Parathyroid adenoma (tissue), 2 donors: Measurements from ENCODE around the gene DOCK8.

Experiments
- H2AFZ ChIP-seq: fragments of 300-600 bp; sonication (generic); one replicate; pipeline ENCODE4 v1.7.0; 2017; ENCODE audit warnings: antibody characterized with exemption, mild to moderate bottlenecking
- H3K27ac ChIP-seq: fragments of 300-600 bp; sonication (generic); one replicate; pipeline ENCODE4 v1.7.0; 2017
- H3K27me3 ChIP-seq: fragments of 300-600 bp; sonication (generic); one replicate; pipeline ENCODE4 v1.7.0; 2017; ENCODE audit warnings: low read length; ENCODE audit not compliant: control insufficient read depth, insufficient read depth
- H3K36me3 ChIP-seq: fragments of 300-600 bp; sonication (generic); one replicate; pipeline ENCODE4 v1.7.0; 2017; ENCODE audit warnings: low read length; ENCODE audit not compliant: control insufficient read depth, insufficient read depth
- H3K4me1 ChIP-seq: fragments of 300-600 bp; sonication (generic); one replicate; pipeline ENCODE4 v1.7.0; 2017; ENCODE audit warnings: control low read depth
- H3K4me2 ChIP-seq: fragments of 300-600 bp; sonication (generic); one replicate; pipeline ENCODE4 v1.7.0; 2017; ENCODE audit warnings: low read length
- H3K4me3 ChIP-seq: fragments of 300-600 bp; sonication (generic); one replicate; pipeline ENCODE4 v1.7.0; 2017; ENCODE audit warnings: low read depth, low read length
- H3K79me2 ChIP-seq: fragments of 300-600 bp; sonication (generic); one replicate; pipeline ENCODE4 v1.7.0; 2017; ENCODE audit warnings: control low read depth
- H3K9ac ChIP-seq: fragments of 300-600 bp; sonication (generic); one replicate; pipeline ENCODE4 v1.7.0; 2017; ENCODE audit warnings: mild to moderate bottlenecking
- H3K9me3 ChIP-seq: fragments of 300-600 bp; sonication (generic); one replicate; pipeline ENCODE4 v1.7.0; 2017; ENCODE audit warnings: low read length; ENCODE audit not compliant: control insufficient read depth
- TF ChIP-seq, protein P1 (sequence below): fragments of 300-600 bp; sonication (generic); IDR thresholded peaks from one replicate; pipeline ENCODE4 v1.7.0; 2017; ENCODE audit warnings: antibody characterized with exemption, mild to moderate bottlenecking
- donor health status: primary hyperparathyroidism.

DOCK8 gene

GRCh38 chr9:362561-363273 lies 148.1 kb downstream of the DOCK8 start:
- TF ChIP-seq, protein P1, sequence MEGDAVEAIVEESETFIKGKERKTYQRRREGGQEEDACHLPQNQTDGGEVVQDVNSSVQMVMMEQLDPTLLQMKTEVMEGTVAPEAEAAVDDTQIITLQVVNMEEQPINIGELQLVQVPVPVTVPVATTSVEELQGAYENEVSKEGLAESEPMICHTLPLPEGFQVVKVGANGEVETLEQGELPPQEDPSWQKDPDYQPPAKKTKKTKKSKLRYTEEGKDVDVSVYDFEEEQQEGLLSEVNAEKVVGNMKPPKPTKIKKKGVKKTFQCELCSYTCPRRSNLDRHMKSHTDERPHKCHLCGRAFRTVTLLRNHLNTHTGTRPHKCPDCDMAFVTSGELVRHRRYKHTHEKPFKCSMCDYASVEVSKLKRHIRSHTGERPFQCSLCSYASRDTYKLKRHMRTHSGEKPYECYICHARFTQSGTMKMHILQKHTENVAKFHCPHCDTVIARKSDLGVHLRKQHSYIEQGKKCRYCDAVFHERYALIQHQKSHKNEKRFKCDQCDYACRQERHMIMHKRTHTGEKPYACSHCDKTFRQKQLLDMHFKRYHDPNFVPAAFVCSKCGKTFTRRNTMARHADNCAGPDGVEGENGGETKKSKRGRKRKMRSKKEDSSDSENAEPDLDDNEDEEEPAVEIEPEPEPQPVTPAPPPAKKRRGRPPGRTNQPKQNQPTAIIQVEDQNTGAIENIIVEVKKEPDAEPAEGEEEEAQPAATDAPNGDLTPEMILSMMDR: no peak
- Histone ChIP-seq H3K4me2 (peak overlapping the region; percentile 55), H3K79me2 (no peaks in the 10 kb centered on the region), H3K36me3 (no peaks in the 10 kb centered on the region), H3K4me1 (no peaks in the 10 kb centered on the region), H2AFZ (no peak overlapping the region), H3K9me3 (no peaks in the 10 kb centered on the region), H3K4me3 (peak overlapping the region; percentile 7), H3K9ac (no peak overlapping the region), H3K27ac (no peak overlapping the region), H3K27me3 (no peaks in the 10 kb centered on the region)

DNA sequence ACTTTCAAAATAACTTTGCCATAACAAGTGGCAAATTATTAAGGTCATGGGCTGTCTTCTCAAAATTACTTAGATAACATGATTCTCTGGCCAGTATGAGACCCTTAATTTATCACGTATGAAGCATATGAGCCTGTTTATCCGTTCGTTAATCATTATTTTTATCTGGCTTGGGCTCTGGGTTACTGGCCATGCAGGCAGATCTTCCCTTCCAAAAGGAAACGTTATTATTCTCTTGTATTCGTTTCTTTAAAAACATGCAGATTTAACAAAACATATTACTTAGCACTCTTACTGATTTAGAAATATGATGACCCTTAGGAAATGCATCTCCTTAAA lies 148.6 kb downstream of the DOCK8 start:
- Histone ChIP-seq H3K27ac (no peak overlapping the region), H3K4me2 (peak overlapping the region; percentile 55)
- TF ChIP-seq, protein P1: no peak

DNA sequence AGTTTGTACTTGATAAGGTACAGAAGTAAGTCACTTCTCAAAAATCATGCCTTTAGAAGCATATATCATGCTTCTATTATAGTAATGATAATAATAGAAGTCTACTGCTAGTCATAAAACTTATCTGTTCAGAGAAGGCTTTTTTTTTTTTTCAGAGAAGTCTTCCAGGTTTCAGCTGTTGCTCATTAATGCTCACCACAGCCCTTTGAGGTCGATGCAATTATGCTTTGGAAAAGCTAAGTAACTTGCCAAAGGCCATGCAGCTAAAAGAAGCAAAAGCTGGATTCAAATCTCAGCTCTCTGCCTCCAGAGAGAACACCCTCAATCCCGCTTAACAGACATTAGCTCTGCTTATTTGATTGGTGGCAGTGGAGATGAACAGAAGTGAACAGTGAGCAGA lies 150.8 kb downstream of the DOCK8 start:
- Histone ChIP-seq H3K9ac (no peak overlapping the region), H3K36me3 (no peaks in the 10 kb centered on the region), H3K27me3 (no peaks in the 10 kb centered on the region), H2AFZ (no peak overlapping the region), H3K4me1 (no peaks in the 10 kb centered on the region), H3K4me3 (no peak overlapping the region), H3K4me2 (no peak overlapping the region), H3K27ac (no peak overlapping the region), H3K79me2 (no peaks in the 10 kb centered on the region), H3K9me3 (no peaks in the 10 kb centered on the region)
- TF ChIP-seq, protein P1: no peak

More for the DNA sequence above, 148.6 kb downstream of the DOCK8 start:
- Histone ChIP-seq H3K4me3 (no peak overlapping the region), H3K27me3 (no peaks in the 10 kb centered on the region), H3K9me3 (no peaks in the 10 kb centered on the region), H3K36me3 (no peaks in the 10 kb centered on the region), H3K79me2 (no peaks in the 10 kb centered on the region), H3K9ac (no peak overlapping the region), H2AFZ (no peak overlapping the region), H3K4me1 (no peaks in the 10 kb centered on the region)

DNA sequence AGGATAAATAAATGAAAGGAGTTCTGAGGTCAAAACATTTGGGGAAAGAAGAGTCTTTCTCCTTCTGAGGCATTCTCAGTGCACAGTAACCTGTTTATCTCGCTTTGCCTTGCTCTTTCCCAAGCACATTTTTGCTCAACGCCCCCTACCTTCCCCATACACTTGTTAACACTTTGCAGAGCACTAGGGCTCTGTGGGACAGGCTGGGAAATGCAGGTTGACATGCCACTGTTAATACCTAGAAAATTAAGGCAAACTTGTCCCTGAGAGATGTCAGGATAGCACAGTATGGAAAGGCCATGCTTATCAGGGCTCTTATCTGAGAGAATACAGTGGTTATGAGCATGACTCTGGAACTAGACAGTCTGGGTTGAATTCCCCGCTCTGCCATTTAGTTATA lies 152.0 kb downstream of the DOCK8 start:
- Histone ChIP-seq H3K27ac (no peak overlapping the region), H3K4me1 (no peaks in the 10 kb centered on the region), H3K27me3 (no peaks in the 10 kb centered on the region), H2AFZ (no peak overlapping the region), H3K4me2 (no peak overlapping the region), H3K36me3 (no peaks in the 10 kb centered on the region), H3K9ac (no peak overlapping the region), H3K4me3 (no peak overlapping the region), H3K9me3 (no peaks in the 10 kb centered on the region), H3K79me2 (no peaks in the 10 kb centered on the region)
- TF ChIP-seq, protein P1: no peak

GRCh38 chr9:370086-370485 lies 155.4 kb downstream of the DOCK8 start:
- no peaks in the 10 kb centered on the region for H3K4me1 ChIP-seq
- no peaks in the 10 kb centered on the region for H3K9me3 ChIP-seq
- no peak overlapping the region for H3K4me2 ChIP-seq
- H3K36me3 ChIP-seq: no peaks in the 10 kb centered on the region
- no peak overlapping the region for H3K9ac ChIP-seq
- no peak overlapping the region for H2AFZ ChIP-seq
- TF ChIP-seq, protein P1: no peak
- H3K4me3 ChIP-seq: no peak overlapping the region
- H3K27ac ChIP-seq: no peak overlapping the region
- H3K79me2 ChIP-seq: no peaks in the 10 kb centered on the region
- H3K27me3 ChIP-seq: no peaks in the 10 kb centered on the region
